ENCODE data around the gene CORO1C.
"Not testable (repeated sequence)": the region's sequence is repeated elsewhere in the genome, so short reads cannot be mapped to it uniquely, and the experiment has no call there.

Gene CORO1C

GRCh38 chr12:108633081-108633533 lies 98.2 kb downstream of the CORO1C start:
- no peak for DNase-seq

GRCh38 chr12:108631261-108631660 lies 100.1 kb downstream of the CORO1C start:
- DNase-seq: not testable (repeated sequence)

GRCh38 chr12:108630481-108631207 lies 100.7 kb downstream of the CORO1C start:
- DNase-seq: no peak

GRCh38 chr12:108629824-108630476 lies 101.4 kb downstream of the CORO1C start:
- DNase-seq: peak; percentile 66

GRCh38 chr12:108629151-108629550 lies 102.2 kb downstream of the CORO1C start:
- DNase-seq: no peak

GRCh38 chr12:108627134-108627920 lies 104.0 kb downstream of the CORO1C start:
- DNase-seq: no peak

GRCh38 chr12:108625228-108625627 lies 106.1 kb downstream of the CORO1C start:
- DNase-seq: no peak

GRCh38 chr12:108623577-108623976 lies 107.7 kb downstream of the CORO1C start:
- no peak for DNase-seq

- no peak for DNase-seq
Observed at GRCh38 chr12:108622921-108623514, 108.3 kb downstream of the CORO1C start.

- no peak for DNase-seq
Observed at GRCh38 chr12:108622421-108622820, 108.9 kb downstream of the CORO1C start.

GRCh38 chr12:108621161-108621560 lies 110.2 kb downstream of the CORO1C start:
- no peak for DNase-seq

GRCh38 chr12:108620236-108620879 lies 111.0 kb downstream of the CORO1C start:
- no peak for DNase-seq

GRCh38 chr12:108619369-108620160 lies 111.8 kb downstream of the CORO1C start:
- no peak for DNase-seq

- DNase-seq: not testable (repeated sequence)
Observed at GRCh38 chr12:108618953-108619274, 112.4 kb downstream of the CORO1C start.

- peak; percentile 79 for DNase-seq
Observed at GRCh38 chr12:108618079-108618952, 113.0 kb downstream of the CORO1C start.

- DNase-seq: peak; percentile 87
Observed at GRCh38 chr12:108616941-108617858, 114.1 kb downstream of the CORO1C start.

GRCh38 chr12:108616359-108616758 lies 115.0 kb downstream of the CORO1C start:
- DNase-seq: no peak

- no peak for DNase-seq
Observed at GRCh38 chr12:108615918-108616317, 115.4 kb downstream of the CORO1C start.

- no peak for DNase-seq
Observed at GRCh38 chr12:108614639-108615038, 116.7 kb downstream of the CORO1C start.

GRCh38 chr12:108614041-108614440 lies 117.3 kb downstream of the CORO1C start:
- DNase-seq: no peak

Measured in activated naive CD4-positive, alpha-beta T cell treated with Interleukin-2 at 50 U/mL for 16 hours (primary cell).